LoVo (cell line): Measurements from ENCODE around the gene PLCB1.

Experiments
- DNase-seq: peaks from one replicate; pipeline ENCODE4 v3.0.0-alpha.2; 2016; ENCODE audit warnings: low spot score

The PLCB1 gene

DNA sequence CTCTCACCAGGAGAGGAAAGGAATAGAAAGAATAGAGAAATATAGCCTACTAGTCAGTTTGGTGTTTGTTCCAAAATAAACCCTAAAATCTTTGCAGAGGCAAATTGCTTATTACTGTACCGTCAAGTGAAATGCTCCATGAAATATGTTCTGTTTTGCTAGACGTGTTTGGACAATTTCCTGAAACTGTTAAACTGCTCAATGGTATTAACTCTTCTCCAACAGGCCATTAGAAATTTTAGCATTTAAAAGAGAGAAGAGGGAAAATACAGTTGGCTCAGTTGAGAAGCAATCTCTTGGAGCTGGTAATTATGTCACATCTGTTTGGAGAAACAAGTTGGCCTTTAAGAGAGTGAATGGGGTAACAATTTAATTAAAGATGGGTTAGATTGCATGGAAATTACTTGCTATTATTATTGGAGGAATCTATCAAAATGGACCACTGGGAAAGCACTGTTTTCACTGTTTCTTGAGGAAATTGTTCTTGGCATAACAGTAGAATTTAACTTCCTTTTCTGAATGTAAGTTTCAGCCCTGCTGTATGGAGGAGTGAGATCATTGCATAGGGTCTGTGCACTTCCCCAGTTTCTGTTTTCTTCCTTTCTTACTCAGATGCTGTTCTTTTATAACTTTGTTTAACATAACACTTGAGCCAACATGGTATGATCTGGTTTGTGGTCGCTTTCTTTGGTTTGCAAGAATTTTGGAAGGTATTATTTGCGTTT lies 373.6 kb downstream of the PLCB1 start:
- DNase-seq, result no peak

DNA sequence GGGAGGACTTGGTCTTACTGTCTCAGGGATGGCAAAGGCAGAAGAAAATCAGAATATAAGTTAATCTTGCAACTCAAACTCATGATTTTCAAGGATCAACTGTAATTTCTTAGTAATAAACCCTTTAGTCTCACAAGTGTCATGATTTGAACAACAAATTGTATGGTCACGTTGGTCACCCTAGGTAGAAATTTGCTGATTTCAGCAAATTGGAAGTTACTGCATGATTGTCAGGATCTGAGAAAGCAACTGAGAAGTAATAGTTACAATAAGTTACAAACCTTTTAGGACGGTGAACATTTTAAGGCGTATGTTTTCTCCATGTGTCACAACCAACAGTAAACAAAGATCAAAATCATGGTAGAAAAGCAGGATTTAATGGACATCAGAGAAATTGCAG lies 375.2 kb downstream of the PLCB1 start:
- DNase-seq, result no peak

DNA sequence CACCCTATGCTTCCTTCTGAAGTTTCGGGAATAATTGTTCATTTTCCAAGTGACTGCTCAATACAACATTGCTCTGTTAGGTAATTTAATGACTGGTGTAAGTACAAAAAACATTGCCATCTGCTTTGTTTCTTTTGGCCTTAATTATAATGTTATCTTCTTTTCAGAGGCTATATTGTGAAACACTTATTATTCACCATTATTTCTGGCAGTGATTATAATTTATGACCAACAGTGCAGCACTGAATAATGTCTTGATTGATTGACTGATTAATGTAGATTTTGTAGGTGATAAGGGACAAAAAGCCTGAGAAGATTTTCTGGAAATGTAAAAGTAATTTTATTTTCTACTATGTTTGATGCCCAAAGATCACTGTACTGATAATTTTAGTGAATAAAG lies 377.7 kb downstream of the PLCB1 start:
- no peak for DNase-seq

DNA sequence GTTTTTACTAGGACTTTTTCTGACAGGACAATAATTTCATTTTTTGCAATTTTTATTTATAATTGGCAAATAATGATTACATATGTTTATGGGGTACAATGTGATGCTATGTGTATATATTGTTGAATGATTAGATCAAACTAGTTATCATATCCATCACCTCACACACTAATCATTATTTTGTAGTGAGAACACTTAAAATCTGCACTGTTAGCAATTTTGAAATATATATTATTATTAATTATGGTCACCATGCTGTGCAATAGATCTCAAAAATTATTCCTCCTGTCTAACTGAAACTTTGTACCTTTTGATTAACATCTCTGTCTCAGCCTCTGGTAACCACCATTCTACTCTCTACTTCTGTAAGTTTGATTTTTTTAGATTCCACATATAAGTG lies 378.7 kb downstream of the PLCB1 start:
- no peak for DNase-seq

DNA sequence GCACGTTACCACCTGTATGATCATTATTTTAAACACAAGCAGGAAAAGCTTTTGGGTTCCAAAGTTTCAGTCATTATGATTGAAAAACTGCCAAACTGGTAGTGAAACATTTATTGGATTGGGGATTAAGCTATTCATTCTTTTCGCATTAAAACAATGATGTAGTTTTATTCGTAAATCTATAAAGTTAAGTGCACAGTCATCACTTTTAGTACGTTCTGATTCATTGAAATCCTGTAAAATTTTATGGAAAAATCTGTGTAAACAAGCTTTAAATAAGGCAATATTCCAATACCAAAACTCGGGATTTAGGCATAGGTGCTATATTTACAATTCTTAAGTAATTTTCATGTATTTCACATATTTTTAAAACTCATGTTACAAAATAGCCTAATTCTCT lies 379.9 kb downstream of the PLCB1 start:
- no peak for DNase-seq

DNA sequence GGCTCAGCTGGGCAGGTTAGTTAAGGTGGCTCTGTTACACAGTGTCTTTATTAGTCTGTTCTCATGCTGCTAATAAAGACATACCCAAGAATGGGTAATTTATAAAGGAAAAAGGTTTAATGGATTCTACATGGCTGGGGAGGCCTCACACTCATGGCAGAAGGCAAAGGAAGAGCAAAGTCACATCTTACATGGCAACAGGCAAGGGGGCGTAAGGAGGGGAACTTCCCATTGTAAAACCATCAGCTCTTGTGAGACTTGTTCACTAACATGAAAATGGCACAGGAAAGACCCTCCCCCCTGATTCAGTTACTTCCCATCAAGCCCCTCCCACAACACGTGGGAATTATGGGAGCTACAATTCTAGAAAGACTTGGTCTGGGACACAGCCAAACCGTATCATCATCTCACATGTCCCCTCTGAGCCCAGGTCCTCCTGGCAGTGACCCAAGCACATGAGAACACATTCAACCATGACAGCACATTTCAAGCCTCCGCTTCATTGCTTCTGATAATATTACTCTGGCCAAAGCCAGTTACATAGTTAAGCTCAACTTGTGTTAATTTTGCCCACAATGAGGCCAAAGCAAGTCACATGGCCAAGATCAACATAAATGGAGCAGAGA lies 383.9 kb downstream of the PLCB1 start:
- DNase-seq, result no peak

DNA sequence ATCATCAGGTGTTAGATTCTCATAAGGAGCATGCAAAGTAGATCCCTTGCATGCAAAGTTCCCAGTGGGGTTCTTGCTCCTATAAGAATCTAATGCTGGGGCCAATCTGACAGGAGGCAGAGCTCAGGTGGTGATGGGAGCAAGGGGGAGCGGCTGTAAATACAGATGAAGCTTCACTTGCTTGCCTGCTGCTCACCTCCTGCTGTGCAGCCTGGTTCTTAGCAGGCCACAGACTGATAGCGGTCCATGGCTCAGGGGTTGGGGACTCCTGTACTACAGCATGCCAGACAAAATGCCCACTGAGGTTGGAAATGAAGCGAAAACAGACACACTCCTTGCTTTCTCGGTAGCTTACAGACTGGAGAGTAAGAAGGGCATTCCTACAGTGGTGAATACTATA lies 386.8 kb downstream of the PLCB1 start:
- no peak for DNase-seq

DNA sequence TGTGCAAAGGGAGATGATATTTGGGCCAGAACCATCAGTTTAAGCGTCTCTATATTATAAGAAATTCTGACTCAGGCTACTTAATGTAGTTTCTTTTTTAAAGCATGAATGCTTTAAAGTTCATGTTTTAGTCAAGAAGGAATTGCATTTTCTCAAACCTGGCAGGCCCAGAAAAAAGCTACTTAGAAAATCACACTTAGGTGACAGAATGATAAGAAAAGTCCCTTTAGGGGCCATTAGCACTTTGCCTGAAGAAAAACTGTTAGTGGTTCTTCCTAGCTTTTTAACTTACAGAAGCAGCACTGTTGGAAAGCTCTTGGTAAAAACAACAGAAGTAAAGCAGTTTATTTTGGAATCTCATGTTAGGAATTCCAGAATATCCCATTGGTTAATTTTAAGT lies 387.8 kb downstream of the PLCB1 start:
- no peak for DNase-seq

DNA sequence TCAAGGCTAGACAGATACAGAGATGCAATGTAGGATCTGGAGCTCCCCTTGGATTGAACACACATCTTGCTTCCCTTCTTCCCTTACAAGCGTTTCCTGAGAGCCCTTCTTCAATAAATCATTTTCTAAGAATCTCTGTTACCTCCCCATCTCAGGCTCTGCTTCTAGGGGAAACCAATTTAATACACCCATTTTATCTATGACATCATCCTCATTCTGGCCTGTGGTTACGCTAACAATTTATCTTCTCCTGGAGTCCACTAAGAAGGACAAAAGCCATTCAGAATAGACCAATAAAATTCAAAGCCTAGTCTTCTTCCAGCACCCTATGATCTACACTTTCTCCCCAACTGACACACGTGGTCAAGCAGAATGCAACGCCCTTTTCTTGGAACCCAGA lies 390.1 kb downstream of the PLCB1 start:
- DNase-seq, result no peak

DNA sequence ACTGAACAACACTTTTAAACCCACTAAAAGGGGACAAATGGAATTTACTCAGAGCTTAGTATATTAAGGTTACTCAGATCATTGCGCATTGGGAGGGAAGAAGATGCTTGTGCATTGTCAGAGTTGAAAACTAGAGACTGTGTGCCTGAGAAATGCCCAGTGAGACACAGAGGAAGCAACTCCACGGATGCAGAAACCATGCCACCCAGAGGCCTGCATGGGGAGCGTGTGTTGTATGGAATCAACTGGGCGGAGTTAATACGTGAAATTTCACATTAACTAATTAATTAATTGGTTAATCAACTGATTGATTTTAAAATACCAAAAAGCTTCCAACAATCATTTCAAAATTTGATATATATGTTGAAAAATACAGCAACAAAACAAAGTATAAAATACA lies 391.6 kb downstream of the PLCB1 start:
- no peak for DNase-seq

DNA sequence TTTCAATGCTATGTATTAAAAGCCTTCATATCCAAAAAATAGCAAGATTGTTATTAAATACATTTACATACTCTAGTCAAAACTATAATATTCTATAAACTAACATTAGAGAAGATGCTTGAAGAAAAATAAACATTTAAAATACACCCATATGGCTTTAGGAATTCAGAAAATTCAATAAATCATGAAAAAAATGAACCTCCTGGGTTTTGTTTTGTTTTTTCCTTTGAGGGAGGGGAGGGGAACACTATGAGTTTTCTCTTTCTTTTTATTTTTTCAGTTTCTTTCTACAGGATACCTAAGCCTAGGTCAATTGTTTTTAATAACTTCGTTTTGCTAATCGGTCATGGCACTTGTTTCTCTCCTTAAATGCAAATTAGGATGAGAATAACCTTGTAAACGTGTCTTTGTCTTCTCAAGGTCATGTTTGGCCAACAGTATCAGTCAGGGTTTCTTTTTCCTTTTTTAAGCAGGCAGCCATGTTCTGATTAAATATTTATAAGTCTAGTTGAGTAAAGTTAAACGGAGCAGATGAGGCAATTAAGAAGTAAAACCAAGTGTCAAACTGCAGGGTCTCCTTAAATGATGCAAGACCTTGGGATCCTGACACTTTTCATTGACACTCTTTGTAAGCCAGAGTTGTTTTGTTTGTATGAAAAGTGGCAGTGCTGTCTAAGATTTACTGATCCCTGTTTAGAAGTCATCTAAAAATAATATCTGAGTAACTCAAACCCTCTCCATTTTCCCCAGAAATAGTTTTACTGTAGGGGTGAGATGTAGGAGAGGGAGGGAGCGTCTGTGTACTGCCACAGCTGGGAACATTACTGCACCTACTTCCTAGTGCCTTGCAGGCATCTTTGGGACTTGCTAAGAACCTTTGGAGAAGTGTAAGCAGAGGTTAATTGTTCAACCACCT lies 392.3 kb downstream of the PLCB1 start:
- DNase-seq, result no peak

DNA sequence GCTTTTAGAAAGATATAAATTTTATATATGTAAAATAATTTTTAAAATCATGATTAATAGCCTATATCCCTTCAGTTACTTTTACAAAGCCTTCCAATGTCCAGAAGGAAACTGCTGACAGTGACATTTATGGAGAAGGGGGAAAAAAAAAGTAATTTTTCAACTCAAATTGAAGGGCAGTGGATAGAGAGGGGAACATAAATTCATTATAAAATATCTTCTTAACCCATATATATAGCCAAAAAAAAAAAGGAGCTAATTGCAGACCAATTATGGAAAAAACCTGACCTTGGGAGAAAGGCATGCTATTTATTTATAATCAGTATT lies 392.9 kb downstream of the PLCB1 start:
- no peak for DNase-seq

DNA sequence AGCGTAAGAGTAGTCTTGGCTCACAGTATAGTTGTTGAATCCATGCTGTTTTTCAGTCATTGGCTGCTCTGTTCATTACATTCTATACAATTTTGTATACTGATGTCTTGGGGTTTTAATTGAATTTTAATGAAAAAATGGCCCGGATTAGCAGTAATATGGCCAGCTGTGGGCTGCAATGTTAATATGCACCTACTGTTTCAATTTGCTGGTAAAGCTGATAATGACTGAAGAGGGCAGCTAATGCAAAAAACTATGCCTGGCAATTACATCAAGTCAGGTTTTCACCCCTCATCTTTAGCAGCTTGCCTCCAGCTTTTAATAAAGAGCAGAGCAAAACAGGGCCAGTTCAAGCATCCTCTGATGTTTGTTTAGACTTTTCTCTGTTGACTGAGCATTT lies 394.5 kb downstream of the PLCB1 start:
- no peak for DNase-seq

DNA sequence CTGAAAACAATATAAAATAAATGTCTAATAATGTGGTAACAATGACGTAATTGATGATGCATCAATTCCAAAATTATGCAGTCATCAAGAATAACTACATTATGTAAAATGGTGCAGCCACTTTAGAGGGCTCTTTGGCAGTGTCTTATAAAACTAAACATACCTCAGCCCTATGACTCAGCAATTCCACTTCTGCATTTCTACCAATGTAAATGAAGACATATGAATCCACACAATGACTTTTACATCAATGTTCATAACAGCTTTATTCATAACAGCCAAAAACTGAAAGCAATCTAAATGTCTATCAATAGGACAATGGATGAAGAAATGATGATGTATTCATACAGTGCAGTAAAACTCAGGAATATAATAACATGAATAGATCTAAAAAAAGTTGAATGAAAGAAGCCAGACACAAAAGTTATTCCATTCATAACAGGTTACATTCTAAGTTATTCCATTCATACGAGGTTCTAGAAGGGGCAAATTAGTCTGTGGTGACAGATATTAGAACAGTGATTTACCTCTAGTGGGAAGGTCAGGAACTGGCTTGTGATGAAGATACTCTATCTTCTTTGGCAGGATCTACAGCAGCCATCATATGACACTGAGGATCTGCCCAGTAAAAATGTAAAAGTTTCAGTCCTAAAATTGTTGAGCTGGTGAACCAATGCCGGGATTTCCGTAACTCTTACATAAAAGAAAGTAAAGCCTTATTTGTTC lies 396.1 kb downstream of the PLCB1 start:
- no peak for DNase-seq

DNA sequence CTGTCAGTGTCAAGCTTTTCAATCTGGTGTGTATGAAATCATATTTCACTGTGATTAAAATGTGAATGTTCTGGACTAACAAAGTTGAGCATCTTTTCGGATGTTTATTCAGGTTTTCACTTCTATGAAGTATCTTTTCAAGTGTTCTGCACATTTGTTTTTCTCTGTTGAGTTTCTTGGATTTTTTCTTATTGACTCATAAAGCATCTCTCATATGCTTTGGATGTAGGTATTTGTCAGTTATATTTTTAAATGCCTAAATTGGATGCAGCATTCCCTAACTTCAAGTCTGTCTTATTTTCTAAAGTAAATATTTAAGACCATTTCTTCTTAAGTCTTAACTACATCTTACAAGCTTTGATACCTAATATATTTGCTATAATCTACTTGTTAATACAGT lies 398.0 kb downstream of the PLCB1 start:
- no peak for DNase-seq

DNA sequence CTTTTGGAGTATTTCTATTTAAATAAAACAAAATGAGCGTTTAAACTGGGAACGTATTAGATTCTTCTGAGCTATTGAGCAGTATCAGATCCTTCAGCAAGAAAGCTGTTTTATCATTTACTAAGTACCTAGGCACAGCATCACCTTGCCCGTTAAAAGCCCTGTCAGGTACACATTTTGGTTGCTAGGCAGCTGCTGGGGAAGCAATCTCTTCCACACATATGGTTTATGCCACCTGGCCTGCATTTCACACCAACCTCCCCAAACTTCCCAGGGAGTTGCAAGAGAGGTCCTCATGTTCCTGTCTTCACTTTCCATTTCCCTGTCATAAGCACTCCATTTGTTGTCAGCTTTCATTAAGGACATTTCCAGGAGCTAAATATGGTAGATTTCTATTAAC lies 400.1 kb downstream of the PLCB1 start:
- DNase-seq, result no peak

DNA sequence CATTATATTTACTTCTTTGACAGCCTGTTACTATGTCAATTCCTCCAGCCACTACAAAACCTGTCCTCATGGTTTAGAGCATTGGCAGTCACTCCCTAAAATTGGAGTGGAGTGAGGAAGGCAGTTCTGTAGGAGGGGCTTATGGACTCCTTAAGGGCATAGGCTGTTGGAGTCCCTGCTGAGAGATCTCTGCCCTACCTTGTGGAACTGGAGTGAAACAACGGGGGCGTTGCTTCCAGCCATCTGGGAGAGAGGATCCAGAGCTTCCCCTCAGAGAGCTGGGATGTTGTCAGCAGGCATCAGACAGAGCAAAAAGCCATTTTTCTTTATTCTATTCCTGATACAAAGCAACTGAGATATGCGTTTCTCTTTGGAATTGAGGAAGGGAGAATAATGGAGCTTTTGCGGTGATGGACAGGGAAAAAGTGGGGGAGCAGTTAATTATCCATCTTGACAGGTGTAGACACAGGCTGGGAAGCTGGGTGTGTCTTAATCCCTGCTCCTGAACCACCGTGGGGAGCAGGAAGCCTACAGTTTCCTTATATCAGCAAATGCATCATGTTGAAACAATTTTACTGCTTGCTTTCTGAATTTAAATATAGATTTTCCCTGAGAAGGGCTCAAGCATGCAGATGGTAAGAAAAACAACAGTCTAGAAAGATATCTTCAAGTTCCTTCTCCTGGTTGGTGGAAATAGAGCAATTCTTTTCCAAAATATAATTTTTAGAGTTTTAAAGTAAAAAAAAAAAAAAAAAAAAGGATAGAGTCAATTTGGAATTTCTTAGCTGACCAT lies 402.5 kb downstream of the PLCB1 start:
- DNase-seq, result no peak

DNA sequence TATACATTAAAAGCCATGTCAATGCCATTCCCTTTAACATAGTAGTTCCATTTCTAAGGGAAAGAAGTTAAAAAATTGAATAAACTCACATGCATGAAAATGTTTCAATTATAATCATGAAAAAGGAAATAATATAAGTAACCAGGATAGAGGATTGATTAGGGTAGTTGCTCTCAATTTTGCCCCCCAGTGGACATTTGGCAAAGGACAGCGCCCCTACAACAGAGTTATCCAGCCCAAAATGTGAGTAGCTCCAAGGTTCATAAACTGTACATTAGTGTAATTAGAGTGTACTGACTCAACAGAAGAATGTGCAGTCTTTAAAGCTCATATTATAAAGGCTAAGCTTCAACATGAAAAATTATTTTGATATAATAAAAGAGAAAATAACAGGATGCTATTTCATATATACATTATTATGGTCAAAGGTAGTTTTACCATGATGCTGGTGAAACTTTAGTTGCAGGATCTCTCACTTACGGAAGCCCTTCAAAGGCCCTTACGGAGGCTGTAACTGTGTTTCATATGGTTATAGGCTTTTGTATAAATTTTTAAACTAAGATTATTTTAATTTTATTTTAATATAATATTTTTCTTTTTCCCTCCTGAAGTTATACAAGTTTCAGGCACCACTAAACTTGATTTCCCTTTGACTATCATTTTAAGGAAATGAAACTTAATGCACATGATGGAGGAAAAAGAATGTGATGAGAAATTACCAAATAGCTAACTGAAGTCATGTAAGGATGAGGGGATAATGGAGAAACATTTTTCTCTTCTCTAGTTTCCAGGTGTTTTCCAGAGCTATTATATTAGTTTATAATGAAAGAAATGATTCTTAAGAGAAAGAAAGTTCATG lies 403.6 kb downstream of the PLCB1 start:
- DNase-seq, result no peak

DNA sequence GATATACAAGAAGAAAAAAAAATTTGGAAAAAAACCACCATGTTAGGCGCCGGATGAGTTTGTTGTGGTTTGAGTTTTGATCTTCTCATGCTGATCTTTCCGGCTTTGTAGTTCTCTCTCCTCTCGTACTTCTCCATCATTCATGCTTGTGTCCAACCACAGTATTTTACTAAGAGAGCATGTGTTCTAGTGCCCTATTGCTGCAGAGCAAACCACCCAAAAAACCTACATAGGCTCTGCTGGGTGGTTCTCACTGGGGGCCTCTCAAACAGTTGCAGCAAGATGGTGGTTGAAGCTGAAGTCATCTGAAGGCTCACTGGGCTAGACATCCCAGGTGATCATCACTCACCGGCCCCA lies 404.2 kb downstream of the PLCB1 start:
- DNase-seq, result no peak

DNA sequence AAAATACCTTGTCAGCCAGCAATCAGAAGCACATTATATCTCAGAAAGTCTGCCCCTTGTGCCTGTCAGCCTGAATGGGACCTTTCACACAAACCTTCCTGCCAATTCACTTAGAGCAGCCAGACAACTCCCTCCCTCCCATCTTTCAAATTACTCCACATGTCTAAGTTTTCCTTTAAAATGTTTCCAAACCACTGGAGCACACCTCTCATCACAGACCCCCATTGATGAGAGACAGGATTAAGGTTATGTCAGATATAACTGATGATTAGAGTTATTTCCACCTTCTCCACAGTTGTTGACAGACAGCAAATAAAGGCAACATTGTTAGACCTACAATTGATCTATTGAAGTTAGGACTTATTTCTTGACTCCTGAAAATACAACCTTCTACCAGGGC lies 408.4 kb downstream of the PLCB1 start:
- DNase-seq, result no peak

DNA sequence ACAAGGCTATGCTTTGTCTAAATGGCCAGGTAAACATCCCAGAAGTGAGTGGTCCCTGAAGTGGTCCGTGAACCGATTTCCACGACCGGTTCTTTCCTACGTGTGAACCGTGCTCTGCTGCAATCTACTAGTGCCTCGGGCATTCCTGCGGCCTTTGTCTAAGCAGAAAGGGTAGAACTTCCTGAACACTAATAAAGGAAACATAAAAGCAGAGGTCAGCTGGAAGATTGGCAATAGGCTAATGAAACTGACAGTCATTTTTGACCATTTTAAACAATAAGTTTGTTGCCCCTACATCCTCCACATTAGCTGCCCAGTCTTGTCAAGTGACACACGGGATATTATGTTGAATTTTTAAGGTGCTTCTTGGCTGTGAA lies 410.0 kb downstream of the PLCB1 start:
- no peak for DNase-seq
